HG03571 (cell line): ENCODE measurements around the gene CPSF6.

ENCODE experiments used
- ATAC-seq: cut with Tn5 transposase; IDR thresholded peaks from one replicate; pipeline ENCODE4 v1.9.1; 2021; ENCODE audit not compliant: unreplicated experiment

The CPSF6 gene

GRCh38 chr12:69318225-69318624 lies 78.9 kb downstream of the CPSF6 start:
- ATAC-seq = no peak

DNA sequence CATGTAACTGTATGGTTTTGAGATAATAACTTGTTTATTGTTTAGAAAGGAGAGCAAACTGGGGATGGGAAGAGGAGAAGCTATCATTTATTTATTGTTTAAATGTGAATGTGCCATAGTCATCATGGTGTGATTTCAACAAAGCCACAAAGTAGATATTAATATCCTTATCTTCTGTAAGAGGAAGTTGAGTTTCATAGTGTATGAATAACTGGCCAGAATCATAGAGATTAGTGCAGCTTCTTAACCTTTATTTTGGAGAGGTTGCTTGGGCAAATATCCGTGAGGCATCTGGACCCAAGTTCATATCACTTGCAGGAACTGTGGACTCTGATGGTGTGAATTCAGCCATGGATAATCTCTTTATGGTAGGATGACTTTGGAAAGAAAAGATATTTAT lies 82.0 kb downstream of the CPSF6 start:
- ATAC-seq = no peak
